DOHH2 (cell line): Measurements from ENCODE around the gene ENGASE.

ENCODE experiments used
- EZH2phosphoT487 ChIP-seq: fragments of 200-600 bp; sonication (generic); IDR thresholded peaks from 2 replicates; pipeline ENCODE4 v1.6.1; 2017; ENCODE audit warnings: borderline replicate concordance, mild to moderate bottlenecking, antibody characterized with exemption, low read length, moderate library complexity, mixed read lengths
- TF ChIP-seq, protein P1 (sequence below): fragments of 200-600 bp; sonication (generic); IDR thresholded peaks from one replicate; pipeline ENCODE4 v1.5.1; 2014; ENCODE audit warnings: antibody characterized with exemption, mild to moderate bottlenecking, low read depth, low read length; ENCODE audit not compliant: poor library complexity, severe bottlenecking

DNA sequence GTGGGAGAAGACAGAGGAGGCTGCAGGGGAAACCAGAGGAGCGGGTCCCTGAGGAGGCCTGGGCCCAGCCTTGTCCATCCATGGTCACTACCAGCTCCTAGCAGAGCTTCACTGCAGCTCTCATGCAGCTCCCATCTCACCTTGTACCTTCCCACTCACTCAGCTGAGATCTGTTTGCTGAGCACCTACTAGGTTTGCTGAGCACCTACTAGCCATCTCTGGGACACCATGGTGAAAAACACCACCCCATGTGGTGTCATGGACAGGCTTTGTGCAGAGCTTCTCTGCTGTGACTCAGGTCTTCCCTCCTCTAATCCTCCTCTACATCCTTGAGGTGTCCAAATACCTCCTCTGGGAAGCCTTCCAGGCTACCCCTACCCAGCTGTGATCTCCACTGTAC is 58.6 kb downstream of the ENGASE start:
- TF ChIP-seq, protein P1, sequence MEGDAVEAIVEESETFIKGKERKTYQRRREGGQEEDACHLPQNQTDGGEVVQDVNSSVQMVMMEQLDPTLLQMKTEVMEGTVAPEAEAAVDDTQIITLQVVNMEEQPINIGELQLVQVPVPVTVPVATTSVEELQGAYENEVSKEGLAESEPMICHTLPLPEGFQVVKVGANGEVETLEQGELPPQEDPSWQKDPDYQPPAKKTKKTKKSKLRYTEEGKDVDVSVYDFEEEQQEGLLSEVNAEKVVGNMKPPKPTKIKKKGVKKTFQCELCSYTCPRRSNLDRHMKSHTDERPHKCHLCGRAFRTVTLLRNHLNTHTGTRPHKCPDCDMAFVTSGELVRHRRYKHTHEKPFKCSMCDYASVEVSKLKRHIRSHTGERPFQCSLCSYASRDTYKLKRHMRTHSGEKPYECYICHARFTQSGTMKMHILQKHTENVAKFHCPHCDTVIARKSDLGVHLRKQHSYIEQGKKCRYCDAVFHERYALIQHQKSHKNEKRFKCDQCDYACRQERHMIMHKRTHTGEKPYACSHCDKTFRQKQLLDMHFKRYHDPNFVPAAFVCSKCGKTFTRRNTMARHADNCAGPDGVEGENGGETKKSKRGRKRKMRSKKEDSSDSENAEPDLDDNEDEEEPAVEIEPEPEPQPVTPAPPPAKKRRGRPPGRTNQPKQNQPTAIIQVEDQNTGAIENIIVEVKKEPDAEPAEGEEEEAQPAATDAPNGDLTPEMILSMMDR = no peak
- no peak for TF ChIP-seq EZH2phosphoT487
